H9 (cell line): ENCODE results near the gene PI4K2A. TPM values are rescaled to one million over a fixed set of nuclear protein-coding genes. Genes with fewer than 3 reads are reported as not detected.

Experiments
- DNase-seq: peaks from one replicate; pipeline ENCODE4 v3.0.0-alpha.2; 2017
- H2AFZ ChIP-seq: one replicate; pipeline ENCODE4 v1.6.1; 2013; ENCODE audit warnings: mild to moderate bottlenecking, low read length, control low read depth, moderate library complexity
- H2AK5ac ChIP-seq: 2 replicates; pipeline ENCODE4 v1.6.1; 2013; ENCODE audit warnings: low read length, control low read depth, mixed read lengths; ENCODE audit not compliant: insufficient read length
- H2BK120ac ChIP-seq: one replicate; pipeline ENCODE4 v1.6.1; 2013; ENCODE audit warnings: low read depth, mild to moderate bottlenecking, low read length, control low read depth, inconsistent platforms; ENCODE audit not compliant: poor library complexity, severe bottlenecking
- H2BK12ac ChIP-seq: 2 replicates; pipeline ENCODE4 v1.6.1; 2013; ENCODE audit warnings: low read length, control low read depth, mixed read lengths, low read depth; ENCODE audit not compliant: insufficient read length
- H2BK15ac ChIP-seq: 2 replicates; pipeline ENCODE4 v1.6.1; 2013; ENCODE audit warnings: low read depth, low read length, control low read depth
- H2BK20ac ChIP-seq: one replicate; pipeline ENCODE4 v1.6.1; 2013; ENCODE audit warnings: low read depth, mild to moderate bottlenecking, low read length, control low read depth, inconsistent platforms; ENCODE audit not compliant: poor library complexity, severe bottlenecking
- H2BK5ac ChIP-seq: 2 replicates; pipeline ENCODE4 v1.6.1; 2013; ENCODE audit warnings: low read length, control low read depth, mixed read lengths; ENCODE audit not compliant: insufficient read length
- H3K14ac ChIP-seq: 2 replicates; pipeline ENCODE4 v1.6.1; 2013; ENCODE audit warnings: low read length, control low read depth; ENCODE audit not compliant: insufficient read depth
- H3K18ac ChIP-seq: 2 replicates; pipeline ENCODE4 v1.6.1; 2013; ENCODE audit warnings: low read depth, mild to moderate bottlenecking, mixed read lengths, low read length, control low read depth; ENCODE audit not compliant: insufficient read length
- H3K23ac ChIP-seq: 2 replicates; pipeline ENCODE4 v1.6.1; 2013; ENCODE audit warnings: low read length, control low read depth, mixed read lengths, low read depth; ENCODE audit not compliant: insufficient read length
- H3K23me2 ChIP-seq: 2 replicates; pipeline ENCODE4 v1.6.1; 2013; ENCODE audit warnings: low read depth, mild to moderate bottlenecking, mixed read lengths, low read length, control low read depth; ENCODE audit not compliant: insufficient read length, poor library complexity, severe bottlenecking
- H3K27ac ChIP-seq: 2 replicates; pipeline ENCODE4 v1.5.1; 2013; ENCODE audit warnings: low read length, control low read depth, mixed read lengths, low read depth; ENCODE audit not compliant: insufficient read length
- H3K27me3 ChIP-seq: 2 replicates; pipeline ENCODE4 v1.6.1; 2013; ENCODE audit warnings: low read length, control low read depth, inconsistent platforms; ENCODE audit not compliant: insufficient read depth
- H3K4ac ChIP-seq: 2 replicates; pipeline ENCODE4 v1.6.1; 2013; ENCODE audit warnings: low read depth, mild to moderate bottlenecking, control low read depth, inconsistent platforms, low read length, moderate library complexity
- H3K4me1 ChIP-seq: 2 replicates; pipeline ENCODE4 v1.6.1; 2013; ENCODE audit warnings: low read length, control low read depth, inconsistent platforms; ENCODE audit not compliant: insufficient read depth
- H3K4me2 ChIP-seq: 2 replicates; pipeline ENCODE4 v1.6.1; 2013; ENCODE audit warnings: low read length, control low read depth, mixed read lengths; ENCODE audit not compliant: insufficient read length, insufficient read depth
- H3K56ac ChIP-seq: 2 replicates; pipeline ENCODE4 v1.6.1; 2013; ENCODE audit warnings: low read depth, mild to moderate bottlenecking, mixed read lengths, low read length, control low read depth; ENCODE audit not compliant: insufficient read length
- H3K79me1 ChIP-seq: 2 replicates; pipeline ENCODE4 v1.6.1; 2013; ENCODE audit warnings: low read depth, mild to moderate bottlenecking, moderate library complexity, low read length, control low read depth, inconsistent platforms; ENCODE audit not compliant: insufficient read depth, poor library complexity, severe bottlenecking
- H3K79me2 ChIP-seq: 2 replicates; pipeline ENCODE4 v1.6.1; 2013; ENCODE audit warnings: low read length, control low read depth, inconsistent platforms; ENCODE audit not compliant: insufficient read depth
- H3K9ac ChIP-seq: 2 replicates; pipeline ENCODE4 v1.6.1; 2013; ENCODE audit warnings: low read length, control low read depth, mixed read lengths; ENCODE audit not compliant: insufficient read length; ENCODE audit errors: extremely low read depth
- H3K9me3 ChIP-seq: one replicate; pipeline ENCODE4 v1.6.1; 2013; ENCODE audit warnings: low read depth, low read length, inconsistent platforms; ENCODE audit not compliant: control insufficient read depth
- H3T11ph ChIP-seq: one replicate; pipeline ENCODE4 v1.6.1; 2013; ENCODE audit warnings: mild to moderate bottlenecking, low read length, control low read depth, inconsistent platforms
- H4K20me1 ChIP-seq: one replicate; pipeline ENCODE4 v1.6.1; 2013; ENCODE audit not compliant: control insufficient read depth, insufficient read length, insufficient read depth
- H4K5ac ChIP-seq: 2 replicates; pipeline ENCODE4 v1.6.1; 2013; ENCODE audit warnings: low read depth, mild to moderate bottlenecking, mixed read lengths, low read length, control low read depth; ENCODE audit not compliant: insufficient read length
- H4K8ac ChIP-seq: replicated peaks from 2 replicates; pipeline ENCODE4 v1.6.1; 2013; ENCODE audit warnings: low read length, control low read depth, mixed read lengths, low read depth; ENCODE audit not compliant: insufficient read length
- H4K91ac ChIP-seq: 2 replicates; pipeline ENCODE4 v1.6.1; 2013; ENCODE audit warnings: low read depth, mild to moderate bottlenecking, moderate library complexity, mixed read lengths, low read length, control low read depth; ENCODE audit not compliant: insufficient read length
- H3K27ac Mint-ChIP-seq, 3 experiments: 2 replicates in 2 of 3; 3 replicates in 1 of 3; pipeline ENCODE4 v1.8.0; 2020 to 2021; ENCODE audit warnings: mixed read lengths in 3 of 3, mild to moderate bottlenecking in 1 of 3, moderate library complexity in 1 of 3
- H3K27me3 Mint-ChIP-seq: 2 replicates; pipeline ENCODE4 v1.8.0; 2021; ENCODE audit warnings: low read depth, mild to moderate bottlenecking, moderate library complexity, mixed read lengths
- H3K36me3 Mint-ChIP-seq, 3 experiments: 2 replicates in 2 of 3; 3 replicates in 1 of 3; pipeline ENCODE4 v1.8.0; 2020 to 2021; ENCODE audit warnings: low read depth in 3 of 3, mixed read lengths in 3 of 3; ENCODE audit not compliant: insufficient read depth in 1 of 3
- H3K4me1 Mint-ChIP-seq, 2 experiments: 2 replicates each; pipeline ENCODE4 v1.8.0; 2020; ENCODE audit warnings: mixed read lengths in 2 of 2
- H3K4me3 Mint-ChIP-seq, 2 experiments: 2 replicates in 1 of 2; 3 replicates in 1 of 2; pipeline ENCODE4 v1.8.0; 2020 to 2021; ENCODE audit warnings: mild to moderate bottlenecking in 2 of 2, mixed read lengths in 2 of 2, moderate library complexity in 1 of 2
- H3K9me3 Mint-ChIP-seq, 2 experiments: 2 replicates in 1 of 2; 3 replicates in 1 of 2; pipeline ENCODE4 v1.8.0; 2020; ENCODE audit warnings: mild to moderate bottlenecking in 2 of 2, mixed read lengths in 2 of 2, moderate library complexity in 1 of 2
- WGBS: extraction: QIAGEN DNeasy Blood & Tissue Kit; methylation state at CpG from one replicate; pipeline ENCODE4 v1.1.7; 2013; ENCODE audit warnings: missing lambda C conversion rate, low lambda C conversion rate, mixed read lengths; ENCODE audit not compliant: insufficient read length; ENCODE audit errors: extremely low coverage; 5-methylcytosine and 5-hydroxymethylcytosine counted together
- total RNA-seq: library from RNA; stranded (reverse); gene quantifications from 2 replicates; pipeline ENCODE4 v1.2.1, GENCODE V29; 2021
- TF ChIP-seq, protein P1 (sequence below): fragments of 200-600 bp; sonication (generic); conservative IDR thresholded peaks from 3 replicates; pipeline ENCODE4 v1.8.0; 2021; ENCODE audit warnings: antibody characterized with exemption, mild to moderate bottlenecking

Gene PI4K2A
- total RNA-seq, 1 experiment from 2014 or later = 30.9 TPM

- Histone ChIP-seq H2BK5ac (no peak overlapping the region), H4K91ac (no peak overlapping the region), H3K4ac (no peak overlapping the region), H3K56ac (no peak overlapping the region), H3K79me1 (no peaks in the 10 kb centered on the region), H4K20me1 (no peaks in the 10 kb centered on the region), H3T11ph (no peak overlapping the region), H2AK5ac (no peak overlapping the region), H3K27ac (no peak overlapping the region), H2BK20ac (no peak overlapping the region), H3K14ac (peak overlapping the region; percentile 88), H3K9ac (peak overlapping the region; percentile 25), H3K4me1 (peaks cover 10% of the 10 kb centered on the region; the same call in 1 of the 2 replicates), H2BK120ac (no peak overlapping the region), H3K27me3 (no peaks in the 10 kb centered on the region), H3K4me2 (peak overlapping the region; percentile 81), H4K5ac (no peak overlapping the region), H2BK15ac (no peak overlapping the region), H3K18ac (peak overlapping the region; percentile 63), H2AFZ (no peak overlapping the region), H3K79me2 (no peaks in the 10 kb centered on the region), H4K8ac (no peak overlapping the region), H3K9me3 (no peaks in the 10 kb centered on the region), H3K23ac (no peak overlapping the region), H3K23me2 (peaks cover 21% of the 10 kb centered on the region), H2BK12ac (no peak overlapping the region)
- Mint-ChIP-seq H3K4me1 (peaks cover 47 to 51% of the 10 kb centered on the region in 2 experiments), H3K27me3 (peaks cover 2% of the 10 kb centered on the region; the same call in 1 of the 2 replicates), H3K36me3 (peaks cover 17 to 32% (median 20%) of the 10 kb centered on the region in 3 experiments), H3K9me3 (no peaks in the 10 kb centered on the region; a peak in 1 of 5 replicates), H3K27ac (peak overlapping the region; percentile 36 to 93 (median 93)), H3K4me3 (peak overlapping the region; percentile 98 to 99)
- WGBS = no CpG with 5 or more reads among the region's 74 CpGs
- peak; percentile 86 for DNase-seq
- TF ChIP-seq, protein P1, sequence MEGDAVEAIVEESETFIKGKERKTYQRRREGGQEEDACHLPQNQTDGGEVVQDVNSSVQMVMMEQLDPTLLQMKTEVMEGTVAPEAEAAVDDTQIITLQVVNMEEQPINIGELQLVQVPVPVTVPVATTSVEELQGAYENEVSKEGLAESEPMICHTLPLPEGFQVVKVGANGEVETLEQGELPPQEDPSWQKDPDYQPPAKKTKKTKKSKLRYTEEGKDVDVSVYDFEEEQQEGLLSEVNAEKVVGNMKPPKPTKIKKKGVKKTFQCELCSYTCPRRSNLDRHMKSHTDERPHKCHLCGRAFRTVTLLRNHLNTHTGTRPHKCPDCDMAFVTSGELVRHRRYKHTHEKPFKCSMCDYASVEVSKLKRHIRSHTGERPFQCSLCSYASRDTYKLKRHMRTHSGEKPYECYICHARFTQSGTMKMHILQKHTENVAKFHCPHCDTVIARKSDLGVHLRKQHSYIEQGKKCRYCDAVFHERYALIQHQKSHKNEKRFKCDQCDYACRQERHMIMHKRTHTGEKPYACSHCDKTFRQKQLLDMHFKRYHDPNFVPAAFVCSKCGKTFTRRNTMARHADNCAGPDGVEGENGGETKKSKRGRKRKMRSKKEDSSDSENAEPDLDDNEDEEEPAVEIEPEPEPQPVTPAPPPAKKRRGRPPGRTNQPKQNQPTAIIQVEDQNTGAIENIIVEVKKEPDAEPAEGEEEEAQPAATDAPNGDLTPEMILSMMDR = no peak
Observed at GRCh38 chr10:97714401-97715258, 74.2 kb downstream of the PI4K2A start.
